Measurements from ENCODE around the gene DISC1.
"Not testable (repeated sequence)": the region's sequence is repeated elsewhere in the genome, so short reads cannot be mapped to it uniquely, and the experiment has no call there.

The DISC1 gene

GRCh38 chr1:231779081-231779480 lies 152.5 kb downstream of the DISC1 start:
- no peak for DNase-seq

GRCh38 chr1:231781892-231782291 lies 155.3 kb downstream of the DISC1 start:
- no peak for DNase-seq

GRCh38 chr1:231785073-231785472 lies 158.5 kb downstream of the DISC1 start:
- not testable (repeated sequence) for DNase-seq

GRCh38 chr1:231786126-231786525 lies 159.5 kb downstream of the DISC1 start:
- no peak for DNase-seq

GRCh38 chr1:231792634-231793033 lies 166.0 kb downstream of the DISC1 start:
- DNase-seq: no peak

- no peak for DNase-seq
Observed at GRCh38 chr1:231793893-231794292, 167.3 kb downstream of the DISC1 start.

- no peak for DNase-seq
Observed at GRCh38 chr1:231796141-231796540, 169.6 kb downstream of the DISC1 start.

- DNase-seq: no peak
Observed at GRCh38 chr1:231799363-231799986, 172.9 kb downstream of the DISC1 start.

- no peak for DNase-seq
Observed at GRCh38 chr1:231800108-231800507, 173.5 kb downstream of the DISC1 start.

GRCh38 chr1:231801042-231801585 lies 174.5 kb downstream of the DISC1 start:
- no peak for DNase-seq

GRCh38 chr1:231803353-231803752 lies 176.8 kb downstream of the DISC1 start:
- no peak for DNase-seq

- DNase-seq: peak in 1 of 5 donors; percentile 15
Observed at GRCh38 chr1:231806623-231807495, 180.3 kb downstream of the DISC1 start.

GRCh38 chr1:231807541-231807940 lies 181.0 kb downstream of the DISC1 start:
- DNase-seq: no peak

GRCh38 chr1:231808116-231808515 lies 181.5 kb downstream of the DISC1 start:
- DNase-seq: no peak

GRCh38 chr1:231808990-231809389 lies 182.4 kb downstream of the DISC1 start:
- DNase-seq: no peak

GRCh38 chr1:231810415-231810814 lies 183.8 kb downstream of the DISC1 start:
- no peak for DNase-seq

- DNase-seq: no peak
Observed at GRCh38 chr1:231814021-231814420, 187.4 kb downstream of the DISC1 start.

- no peak for DNase-seq
Observed at GRCh38 chr1:231814521-231814920, 187.9 kb downstream of the DISC1 start.

GRCh38 chr1:231817801-231818200 lies 191.2 kb downstream of the DISC1 start:
- DNase-seq: no peak

GRCh38 chr1:231818337-231818736 lies 191.7 kb downstream of the DISC1 start:
- no peak for DNase-seq

GRCh38 chr1:231821281-231821680 lies 194.7 kb downstream of the DISC1 start:
- no peak for DNase-seq

GRCh38 chr1:231822041-231822440 lies 195.5 kb downstream of the DISC1 start:
- DNase-seq: no peak

- DNase-seq: no peak
Observed at GRCh38 chr1:231826566-231826965, 200.0 kb downstream of the DISC1 start.

Measured in T-helper 1 cell (primary cell).